NB4 (cell line): ENCODE data around the gene ABLIM2.

ENCODE experiments used
- CTCF ChIP-seq: IDR thresholded peaks from one replicate; pipeline ENCODE4 v1.5.1; 2012; ENCODE audit warnings: low read depth, low read length
- POLR2A ChIP-seq: IDR thresholded peaks from 2 replicates; pipeline ENCODE4 v1.6.1; 2011; ENCODE audit warnings: mild to moderate bottlenecking; ENCODE audit not compliant: insufficient read length; ENCODE audit errors: extremely low read depth

DNA sequence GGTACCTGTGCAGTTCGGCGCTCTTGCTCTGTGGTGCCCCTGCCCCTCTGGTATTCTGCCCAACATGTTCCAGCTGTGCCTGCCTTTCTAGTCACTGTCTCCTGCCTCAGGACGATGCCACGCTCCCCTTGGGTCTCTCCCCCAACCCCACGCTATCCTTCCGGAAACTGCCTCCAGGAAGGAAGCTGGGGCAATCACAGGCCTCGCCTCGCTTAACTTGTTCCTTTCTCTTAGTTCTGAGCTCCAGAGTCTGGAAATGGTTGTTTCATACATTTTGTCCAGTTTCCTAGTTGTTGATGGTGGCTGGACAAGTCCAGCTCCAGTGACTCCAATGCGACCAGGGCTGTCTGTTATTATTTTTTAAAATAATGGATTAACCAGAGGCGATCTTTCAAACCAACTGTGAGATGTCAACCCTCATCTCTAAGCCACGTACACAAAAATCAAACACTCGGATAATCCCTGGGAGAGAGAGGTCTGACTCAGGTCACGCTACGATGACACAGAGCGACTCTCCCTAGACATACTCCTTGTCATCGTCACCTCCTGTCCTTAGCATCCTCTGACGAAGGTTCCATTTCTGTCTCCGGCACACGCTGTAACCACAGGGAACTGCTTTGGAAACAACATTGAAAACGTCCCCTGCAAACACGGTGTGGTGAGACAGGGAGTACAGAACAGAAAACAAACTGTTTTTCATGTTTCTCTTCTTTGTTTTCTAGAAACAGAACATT is 62.5 kb downstream of the ABLIM2 start:
- TF ChIP-seq CTCF, result no peak
- TF ChIP-seq POLR2A, result no peak
